GM21367 (cell line): ENCODE data around the gene MKKS.

Source experiments
- ATAC-seq: cut with Tn5 transposase; IDR thresholded peaks from one replicate; pipeline ENCODE4 v1.9.1; 2021; ENCODE audit not compliant: unreplicated experiment

Gene MKKS

DNA sequence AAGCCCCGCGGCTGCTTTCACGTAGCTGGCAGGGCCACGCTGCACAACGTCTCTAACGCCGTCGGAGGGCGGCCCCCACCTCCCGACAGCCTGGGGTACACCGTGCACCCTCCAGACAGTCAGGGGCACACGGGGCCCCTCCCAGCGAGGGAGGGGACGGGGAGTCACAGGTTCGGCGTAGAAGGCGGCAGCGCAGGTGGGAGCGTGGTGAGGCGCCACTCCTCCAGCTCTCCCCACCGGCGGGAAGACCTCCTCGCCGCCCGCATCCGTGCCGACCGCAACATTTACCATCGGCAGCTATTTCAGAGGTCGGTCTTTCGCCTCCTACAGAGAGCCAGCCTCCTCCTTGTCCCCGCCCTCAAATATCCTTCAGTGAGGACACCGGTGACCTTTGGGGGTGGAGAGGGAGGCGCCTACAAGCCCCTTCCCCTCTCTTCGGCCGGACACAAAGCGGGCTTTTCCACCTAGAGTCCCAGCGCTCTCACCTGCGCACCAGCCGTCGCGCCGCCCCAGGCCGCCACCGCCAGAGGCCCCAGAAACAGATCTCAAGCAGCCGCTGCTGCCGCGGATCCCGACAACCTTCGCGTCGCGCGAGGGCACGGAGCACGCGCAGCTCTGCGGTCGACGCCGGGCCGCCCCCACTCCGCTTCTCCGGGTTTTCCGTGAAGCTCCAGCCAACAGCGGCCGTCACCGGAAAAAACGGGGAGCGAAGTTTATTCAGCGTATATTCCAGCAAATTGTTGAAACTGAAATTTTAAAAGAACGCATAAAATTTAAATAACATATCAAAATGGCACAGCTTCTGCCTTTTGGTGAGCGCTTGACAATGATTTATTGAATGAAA, at the start of gene MKKS:
Gene MKKS (minus strand): TSS at position 600 of the 844 bp plus-strand sequence. CDS start 20,708 bp downstream, outside the sequence.
- peak; percentile 45 for ATAC-seq

DNA sequence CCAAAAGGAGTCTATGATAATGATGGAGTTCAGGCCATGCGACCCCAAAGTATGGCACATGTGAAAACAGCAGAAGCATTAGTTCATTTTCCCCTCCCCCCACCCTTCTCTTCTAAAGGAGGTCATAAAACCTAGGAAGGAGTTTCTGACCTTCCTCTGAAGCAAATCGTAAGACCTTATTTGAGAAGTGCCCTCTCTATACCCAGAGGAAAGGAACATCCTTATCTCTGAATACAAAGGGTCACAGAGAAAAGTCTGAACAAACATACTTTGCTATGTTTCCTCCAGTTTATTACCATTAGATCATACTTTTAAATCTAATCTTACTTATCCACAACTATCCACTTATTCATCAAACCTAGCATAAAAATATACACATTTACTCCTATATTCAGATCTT, 49.7 kb upstream of the MKKS start:
- no peak for ATAC-seq

DNA sequence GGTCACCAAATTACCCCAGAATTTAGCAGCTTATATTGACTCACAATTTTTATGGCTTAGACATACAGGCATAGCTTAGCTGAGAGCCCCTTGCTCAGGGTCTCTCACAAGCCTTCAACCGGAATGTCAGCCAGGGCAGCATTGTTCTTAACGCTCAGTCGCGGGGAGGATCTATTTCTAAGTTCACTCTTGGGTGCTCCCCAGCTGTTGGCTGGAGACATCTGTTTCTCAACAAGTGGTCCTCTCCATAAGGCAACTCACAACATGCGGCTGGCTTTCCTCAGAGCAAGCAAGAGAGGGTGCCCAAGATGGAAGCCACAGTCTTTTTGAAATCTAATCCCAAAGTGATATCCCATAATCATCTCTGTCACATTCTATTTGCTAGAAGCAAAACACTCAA, 47.7 kb upstream of the MKKS start:
- no peak for ATAC-seq

DNA sequence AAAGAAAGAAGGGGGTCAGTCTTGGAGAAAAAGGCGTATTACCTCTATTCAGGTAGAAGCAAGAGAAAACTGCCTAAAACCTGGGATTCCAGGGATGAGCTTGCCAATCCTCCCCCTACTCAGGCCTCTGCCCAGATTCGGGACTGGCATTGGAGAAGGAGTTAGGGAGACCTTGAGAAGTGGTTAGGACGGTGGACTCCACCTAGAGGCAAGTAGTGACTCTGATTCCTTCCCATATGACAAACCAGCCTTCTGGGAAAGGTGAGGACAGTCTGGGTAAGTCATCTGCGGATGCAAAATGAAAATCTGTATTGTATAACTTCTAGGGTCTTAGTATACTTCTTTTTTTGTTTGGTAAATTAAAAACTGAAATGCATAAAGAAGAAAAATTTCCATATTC, 44.9 kb upstream of the MKKS start:
- no peak for ATAC-seq

DNA sequence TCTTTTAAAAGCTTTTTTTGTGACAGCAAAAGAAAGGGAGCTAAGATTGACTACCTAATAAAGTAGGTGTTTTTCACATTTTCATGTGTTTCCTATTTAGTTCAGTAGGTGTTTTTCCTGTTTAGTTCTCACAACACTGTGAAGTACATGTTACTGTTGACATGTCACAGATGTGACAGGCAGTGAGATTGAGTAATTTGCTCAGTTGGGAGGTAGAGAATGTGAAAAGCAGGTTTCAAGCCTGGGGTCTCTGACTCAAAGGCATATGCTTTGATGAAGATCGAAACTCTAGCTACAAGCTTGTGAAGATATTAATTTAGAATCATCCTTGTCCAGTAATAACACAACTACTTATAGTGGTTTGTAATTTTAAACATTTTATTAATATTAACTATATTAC, 44.2 kb upstream of the MKKS start:
- peak; percentile 55 for ATAC-seq

DNA sequence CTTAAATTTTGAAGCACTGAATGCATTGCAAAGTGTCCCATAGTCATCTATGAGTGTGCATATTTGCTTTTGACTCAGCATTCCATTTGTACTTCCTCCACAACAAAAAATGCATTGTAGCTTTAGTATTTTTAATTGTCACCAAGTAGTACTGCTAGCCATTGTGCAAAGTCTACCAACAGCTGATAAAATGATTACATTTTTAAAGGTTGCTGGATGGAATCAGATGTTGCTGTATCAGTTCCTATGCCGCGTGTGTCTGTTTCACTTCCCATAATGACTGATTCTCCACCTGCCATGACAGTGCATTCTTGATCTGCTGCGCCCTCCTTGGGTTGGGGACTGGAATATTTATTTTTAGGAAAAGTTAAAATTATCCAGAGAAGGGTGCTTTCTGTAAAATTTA, 42.3 kb upstream of the MKKS start:
- ATAC-seq, result peak; percentile 74

DNA sequence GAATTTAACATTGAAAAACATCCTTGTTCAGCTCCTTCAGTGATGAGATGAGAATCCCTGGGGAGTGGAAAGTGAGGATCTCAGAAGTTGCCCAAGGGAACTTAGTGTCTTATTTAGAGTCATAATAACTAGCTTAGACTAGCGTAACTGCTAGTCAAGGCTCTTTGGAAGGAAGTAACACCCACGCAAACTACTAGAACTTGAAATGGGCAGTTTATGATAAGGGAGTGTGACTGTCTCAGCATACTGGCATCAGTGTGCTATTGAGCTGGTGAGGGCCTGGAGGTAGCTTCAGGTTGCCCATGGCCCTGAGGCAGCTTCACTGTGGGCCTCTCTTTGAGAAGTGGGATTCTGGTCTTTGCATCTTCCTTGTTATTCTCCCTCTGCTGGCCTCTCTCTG, 41.2 kb upstream of the MKKS start:
- ATAC-seq, result no peak

DNA sequence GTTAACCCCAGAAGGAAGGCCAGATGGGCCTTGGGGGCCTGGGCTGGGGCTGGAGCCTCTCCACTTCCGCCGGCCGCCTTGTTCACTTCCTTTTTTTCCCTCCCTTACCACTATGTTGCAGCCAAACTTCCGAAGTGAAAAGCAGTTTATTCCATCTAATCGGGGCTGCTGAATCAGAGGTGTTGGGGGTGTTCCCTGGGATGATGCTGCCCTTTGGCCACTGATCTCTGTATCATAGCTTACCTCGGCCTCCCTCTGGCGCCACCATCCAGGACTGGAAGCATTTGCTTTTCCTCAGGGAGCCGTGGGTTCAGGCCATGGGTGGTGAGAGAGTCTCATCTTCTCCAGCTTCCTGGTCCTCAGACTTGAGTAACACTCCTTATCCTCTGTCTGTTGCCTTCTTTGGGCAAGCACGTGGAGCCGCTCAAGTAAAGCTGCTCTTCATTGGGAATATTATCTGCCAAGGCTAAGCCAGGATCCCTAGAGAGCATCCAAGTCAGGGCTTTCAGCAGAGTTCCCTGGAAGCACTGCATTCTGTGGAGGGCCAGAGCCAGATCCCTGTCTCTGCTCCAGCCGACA, 40.7 kb upstream of the MKKS start:
- no peak for ATAC-seq

DNA sequence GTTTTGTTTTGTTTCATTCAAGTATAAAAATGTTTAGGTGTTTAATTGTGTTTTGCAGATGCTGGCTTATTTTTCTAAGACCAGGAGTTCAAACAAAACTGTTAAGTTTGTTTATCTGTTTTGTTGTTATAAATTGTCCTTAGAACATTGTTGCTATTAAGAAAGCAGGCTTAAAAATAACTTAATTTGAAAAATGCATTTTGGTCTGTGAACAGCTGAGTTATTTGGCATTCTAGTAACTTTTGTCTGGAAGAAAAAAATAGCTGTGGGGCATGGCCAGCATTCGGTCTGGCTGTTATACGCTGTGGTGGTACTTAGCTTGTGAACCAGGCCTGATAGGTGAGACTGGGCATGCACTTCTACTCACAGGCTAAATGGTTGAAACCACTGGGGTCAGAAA, 38.8 kb upstream of the MKKS start:
- no peak for ATAC-seq

DNA sequence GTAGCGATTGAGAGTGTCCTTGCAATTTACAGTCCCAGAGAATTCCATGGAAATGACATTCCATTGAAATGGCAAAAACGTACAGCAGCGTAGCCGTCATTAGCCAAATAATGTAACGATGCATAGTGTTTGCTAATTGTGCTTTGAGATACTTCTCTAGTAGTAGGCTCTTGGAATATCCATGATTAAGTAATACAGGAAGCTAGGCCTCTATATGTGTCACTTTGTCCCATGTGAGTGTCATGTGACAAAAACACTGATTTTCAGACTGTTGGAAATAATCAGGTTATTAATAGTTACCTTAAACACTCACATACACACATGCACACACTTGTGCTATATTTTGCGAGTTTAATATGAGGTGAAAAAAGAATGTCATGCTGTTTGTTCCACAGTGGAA, 36.3 kb upstream of the MKKS start:
- no peak for ATAC-seq

DNA sequence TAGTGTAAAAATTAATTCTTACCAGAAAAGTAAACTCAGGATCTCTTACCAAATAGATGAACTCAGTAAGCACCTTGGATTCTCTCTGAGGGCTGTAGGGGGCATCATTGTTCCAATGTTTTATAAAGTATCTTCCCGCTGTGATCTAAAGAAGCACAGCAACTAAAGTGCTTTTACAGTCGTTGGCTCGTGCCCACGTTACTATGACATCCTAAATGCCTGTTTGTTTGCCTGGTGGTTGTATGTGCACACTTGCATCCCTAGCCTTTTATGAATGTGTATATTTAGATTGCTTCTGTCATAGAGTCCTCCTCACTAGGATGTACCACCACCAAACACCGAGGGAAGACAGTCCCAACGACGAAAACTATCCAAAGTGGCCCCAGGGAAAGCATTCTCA, 35.6 kb upstream of the MKKS start:
- peak; percentile 54 for ATAC-seq

DNA sequence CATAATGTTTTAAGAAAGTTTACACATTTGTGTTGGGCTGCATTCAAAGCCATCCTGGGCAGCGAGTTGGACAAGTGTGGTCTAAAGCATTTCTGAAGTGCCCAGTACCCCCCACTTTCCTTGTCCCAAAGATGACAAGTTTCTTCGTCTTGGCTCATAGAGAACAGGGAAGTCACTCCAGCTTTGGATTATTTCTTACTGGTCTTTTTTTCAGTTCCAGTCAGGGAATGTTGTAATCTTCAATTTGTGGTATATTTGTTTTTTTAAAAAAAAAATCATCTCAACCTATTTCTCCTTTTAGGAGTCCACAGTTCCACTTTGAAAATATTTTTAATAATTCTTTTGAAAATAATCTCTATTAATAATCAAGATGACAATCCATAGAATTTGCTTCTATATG, 35.0 kb upstream of the MKKS start:
- no peak for ATAC-seq

DNA sequence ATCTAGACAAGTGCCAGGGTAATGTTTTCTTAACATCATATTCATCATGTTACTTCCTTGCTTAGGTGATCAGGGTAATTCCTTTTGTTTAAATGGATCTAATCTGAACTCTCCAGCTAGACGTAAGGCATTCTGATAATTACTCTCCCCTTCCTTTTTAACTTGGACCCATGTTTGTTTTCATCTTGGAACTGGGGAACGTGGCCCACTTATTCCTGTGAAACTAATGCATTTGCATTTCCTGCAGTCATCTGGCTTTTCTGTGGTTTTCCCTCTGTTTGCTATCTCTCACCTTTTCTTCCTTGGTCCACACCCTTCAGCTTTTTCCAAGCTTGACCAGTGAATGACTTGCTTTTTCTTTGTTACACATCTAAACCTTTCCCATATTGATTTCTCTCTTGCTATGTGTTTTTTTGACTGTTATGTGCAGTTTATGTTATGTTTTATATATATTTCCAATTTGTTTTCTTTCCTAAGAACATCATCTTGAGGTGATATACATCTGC, 34.4 kb upstream of the MKKS start:
- no peak for ATAC-seq

DNA sequence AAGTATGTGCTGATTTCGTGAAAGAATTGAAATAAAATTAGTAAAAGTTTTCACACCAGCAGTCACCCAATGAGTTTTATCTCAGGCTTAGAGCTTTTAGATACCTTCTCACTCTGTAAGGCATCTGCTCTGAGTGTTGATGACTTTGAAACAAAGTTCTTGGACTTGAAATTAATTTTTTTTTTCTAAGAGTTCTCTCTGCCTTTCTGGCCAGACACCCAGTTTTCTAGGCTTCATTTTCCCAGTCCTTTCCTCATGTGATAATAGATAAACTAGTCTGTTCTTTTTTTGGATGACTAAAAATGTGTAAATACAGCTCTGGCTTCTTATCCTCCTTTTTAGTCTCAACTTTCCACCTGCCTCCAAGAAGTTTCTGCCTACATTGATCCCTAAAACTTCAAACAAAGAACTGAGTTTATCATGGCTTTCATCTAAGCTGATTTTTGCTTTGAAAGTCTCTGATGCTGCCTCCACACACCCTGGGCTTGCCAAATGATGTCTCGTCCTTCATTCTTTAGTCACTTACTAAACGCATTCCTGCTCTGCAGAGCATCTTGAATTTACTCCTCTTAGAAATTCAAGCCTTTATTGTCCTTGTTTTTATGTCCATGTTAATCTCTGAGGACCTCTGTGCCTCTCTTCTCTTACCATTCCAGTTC, 33.8 kb upstream of the MKKS start:
- no peak for ATAC-seq

DNA sequence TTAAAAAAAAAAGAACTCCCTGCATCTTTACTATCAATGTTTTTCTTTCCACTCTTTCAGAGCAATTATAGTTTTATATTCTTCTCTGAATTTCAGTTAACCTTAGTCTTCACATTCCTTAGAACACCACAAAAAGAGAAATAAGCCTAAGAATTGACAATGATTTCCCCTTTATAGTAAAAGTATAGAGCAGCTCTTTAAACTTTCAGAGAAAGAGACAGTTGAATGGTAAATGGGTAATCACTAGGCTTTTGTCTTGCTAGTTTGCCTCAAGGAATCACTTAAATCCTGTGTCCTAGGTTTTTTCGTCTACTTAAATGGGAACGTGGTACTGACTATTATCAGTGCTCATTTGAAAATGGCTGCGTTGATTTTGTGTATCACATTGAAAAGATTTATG, 32.8 kb upstream of the MKKS start:
- no peak for ATAC-seq

DNA sequence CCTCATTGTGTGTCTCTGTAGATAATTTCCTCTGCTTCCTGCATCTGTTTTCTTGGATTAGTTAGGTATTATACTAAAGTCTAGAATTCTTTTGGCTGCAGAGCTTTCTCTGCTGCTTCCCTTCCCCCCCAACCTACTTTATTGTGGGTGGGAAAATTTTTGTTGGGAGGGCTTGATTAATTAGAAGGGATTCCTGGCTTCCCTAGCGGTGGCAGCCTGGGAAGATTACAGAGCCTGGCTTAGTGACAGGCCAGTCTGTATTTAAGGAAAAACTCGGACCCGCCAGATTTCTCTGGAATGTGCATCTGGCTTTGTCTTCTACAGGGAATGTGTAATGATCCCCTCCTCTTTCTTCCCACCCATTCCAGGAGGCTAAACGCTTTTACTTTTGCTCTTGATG, 32.3 kb upstream of the MKKS start:
- no peak for ATAC-seq

DNA sequence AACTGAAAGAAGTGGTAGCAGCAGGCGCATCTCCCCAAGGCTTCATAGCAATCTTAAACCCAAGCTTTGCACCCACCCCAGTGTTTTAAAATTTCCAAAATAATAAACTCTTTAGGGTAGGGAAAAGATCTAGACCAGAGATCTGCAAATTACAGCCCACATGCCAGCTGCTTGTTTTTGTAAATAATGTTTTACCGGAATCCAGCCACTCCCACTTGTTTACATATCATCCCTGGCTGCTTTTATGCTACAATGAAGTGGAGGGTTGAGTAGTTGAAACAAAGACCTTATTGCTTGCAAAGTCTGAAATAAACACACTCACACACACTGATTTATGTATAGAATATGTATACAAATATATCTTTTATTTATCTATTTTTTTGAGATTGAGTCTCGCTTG, 31.1 kb upstream of the MKKS start:
- ATAC-seq, result no peak

DNA sequence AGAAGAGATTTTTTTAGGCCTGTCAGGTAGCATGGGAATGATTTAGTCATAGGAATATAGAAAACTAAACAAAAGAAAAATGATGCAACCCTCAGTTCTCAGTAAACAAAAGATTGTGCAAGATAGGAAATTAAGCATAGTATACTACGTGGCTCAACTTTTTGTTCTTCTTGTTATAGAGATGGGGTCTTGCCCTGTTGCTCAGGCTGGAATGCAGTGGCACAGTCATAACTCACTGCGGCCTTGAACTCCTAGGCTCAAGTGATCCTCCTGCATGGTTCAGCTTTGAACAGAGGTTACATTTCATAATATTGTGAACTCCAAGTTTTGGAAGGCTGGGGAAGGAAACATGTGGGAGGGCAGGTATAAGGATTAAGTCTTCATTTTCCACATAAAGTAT, 29.6 kb upstream of the MKKS start:
- no peak for ATAC-seq

DNA sequence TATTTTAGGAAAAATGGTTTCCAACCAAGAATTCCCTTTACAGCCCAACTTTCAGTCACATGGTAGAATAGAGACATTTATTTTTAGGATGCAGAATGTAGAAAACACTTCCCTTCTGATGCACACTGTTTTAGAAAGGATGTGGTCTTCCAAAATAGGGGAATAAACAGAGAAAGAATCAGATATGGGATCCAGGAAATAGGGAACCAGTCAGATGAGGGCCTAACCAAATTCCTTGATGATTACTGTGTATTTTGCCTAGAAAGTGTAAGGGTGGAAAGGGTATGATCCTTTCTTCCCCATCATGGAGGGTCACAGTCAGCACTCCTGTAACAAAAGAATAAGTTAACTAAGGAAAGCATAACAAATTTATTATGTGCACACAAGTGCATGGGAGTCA, 28.5 kb upstream of the MKKS start:
- ATAC-seq, result no peak

DNA sequence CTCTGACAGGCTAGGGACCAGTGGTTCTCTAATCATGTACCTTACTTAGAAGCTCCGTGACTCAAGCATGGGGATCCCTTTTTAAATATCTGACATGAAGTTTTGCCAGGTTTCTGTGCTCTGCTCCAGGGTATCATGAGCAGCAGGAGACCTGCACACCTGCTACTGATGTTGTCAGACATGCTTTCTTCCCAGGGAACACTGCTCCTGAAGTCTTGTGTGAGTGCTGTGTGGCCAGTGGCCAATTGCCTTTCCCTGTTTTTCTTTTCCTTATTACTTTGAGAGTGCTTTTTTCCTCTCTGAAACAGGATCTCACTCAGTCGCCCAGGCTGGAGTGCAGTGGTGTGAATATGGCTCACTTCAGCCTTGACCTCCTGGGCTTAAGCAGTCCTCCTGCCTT, 27.5 kb upstream of the MKKS start:
- ATAC-seq, result no peak

DNA sequence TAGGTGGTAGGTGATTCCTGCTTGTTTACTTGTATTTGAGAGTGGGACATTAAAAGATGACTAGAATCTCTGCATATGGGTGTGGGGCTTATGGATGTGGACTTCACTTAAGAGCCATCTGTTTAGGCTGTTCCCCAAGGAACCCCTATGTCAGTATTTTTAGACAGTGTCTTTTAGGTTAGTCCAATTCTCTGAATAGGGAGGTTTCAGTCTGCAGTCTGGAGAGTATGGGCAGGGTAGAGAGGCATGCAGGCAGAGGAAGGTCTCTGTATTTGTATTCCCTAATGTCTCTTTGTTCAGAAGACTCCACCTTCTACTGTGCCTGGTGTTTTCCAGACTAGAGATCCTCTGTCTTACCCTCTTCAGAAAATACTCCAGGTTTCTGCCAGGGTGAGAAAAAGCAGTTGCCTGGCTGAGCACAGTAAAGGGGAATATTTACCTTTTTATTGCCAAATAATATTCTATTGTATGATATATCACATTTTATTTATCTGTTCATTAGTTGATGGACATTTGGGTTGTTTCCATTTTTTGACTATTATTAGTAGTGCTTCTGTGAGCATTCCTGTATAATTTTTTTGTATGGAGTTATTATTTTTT, 20.2 kb upstream of the MKKS start:
- peak; percentile 38 for ATAC-seq

DNA sequence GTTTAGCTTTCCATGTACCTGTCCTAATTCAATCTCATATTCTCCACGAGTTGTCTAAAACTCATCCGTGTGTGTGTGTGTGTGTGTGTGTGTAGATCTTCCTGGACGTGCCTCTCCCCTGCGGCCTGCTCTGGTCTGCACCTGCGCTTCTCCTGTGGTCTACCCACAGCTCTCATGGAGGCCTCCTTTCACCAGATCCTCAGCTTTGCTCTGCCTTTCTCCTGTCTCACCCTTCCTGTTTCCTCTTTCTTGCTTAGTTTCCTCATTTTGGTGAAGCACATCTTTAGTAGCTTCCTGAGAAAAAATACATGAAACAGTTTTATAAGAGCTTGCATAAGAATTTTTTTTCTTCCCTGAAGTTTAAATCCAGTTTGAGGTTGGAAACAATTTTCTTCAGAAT, 19.2 kb upstream of the MKKS start:
- peak; percentile 97 for ATAC-seq
